Cardiac fibroblast (primary cell): ENCODE measurements around the gene RGS7.
A peak's percentile ranks its signal among the peaks of the same experiment; 100 is the strongest.
"Not testable (repeated sequence)": the region's sequence is repeated elsewhere in the genome, so short reads cannot be mapped to it uniquely, and the experiment has no call there.

Experiments used
- DNase-seq, 2 donors: peaks; one replicate each; pipeline versions ENCODE4 v3.0.0 to v3.0.0-alpha.2; 2010; ENCODE audit warnings: low read depth in 2 of 2
- H3K4me3 ChIP-seq, 2 donors: replicated peaks in 1 of 2; 1 replicate in 1 of 2; 2 replicates in 1 of 2; pipeline ENCODE4 v1.5.1; 2011; ENCODE audit warnings: low read depth in 2 of 2, low read length in 2 of 2, mild to moderate bottlenecking in 2 of 2, moderate library complexity in 1 of 2
- CTCF ChIP-seq: IDR thresholded peaks from one replicate; pipeline ENCODE4 v1.5.1; 2011; ENCODE audit warnings: low read depth, mild to moderate bottlenecking, low read length, inconsistent platforms

Gene RGS7

DNA sequence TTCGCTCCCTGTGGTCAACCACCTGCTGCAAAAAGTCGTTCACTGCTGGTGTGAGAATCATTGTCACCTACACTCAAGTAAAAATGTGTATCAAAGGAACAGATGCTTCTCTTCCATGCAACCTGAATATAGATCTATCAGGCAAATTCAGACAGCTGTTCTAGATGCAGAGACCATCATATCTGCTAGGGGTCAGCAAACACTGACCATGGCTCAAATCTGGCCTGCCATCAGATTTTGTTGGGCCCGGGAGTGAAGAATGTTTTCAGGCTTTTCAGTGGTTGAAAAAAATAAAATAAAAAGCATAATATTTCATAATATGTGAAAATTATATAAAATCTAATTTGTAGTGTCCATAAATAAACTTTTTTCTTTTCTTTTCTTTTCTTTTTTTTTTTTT, 199.6 kb downstream of the RGS7 start:
- no peak overlapping the region for H3K4me3 ChIP-seq
- no peak for TF ChIP-seq CTCF
- no peak for DNase-seq

DNA sequence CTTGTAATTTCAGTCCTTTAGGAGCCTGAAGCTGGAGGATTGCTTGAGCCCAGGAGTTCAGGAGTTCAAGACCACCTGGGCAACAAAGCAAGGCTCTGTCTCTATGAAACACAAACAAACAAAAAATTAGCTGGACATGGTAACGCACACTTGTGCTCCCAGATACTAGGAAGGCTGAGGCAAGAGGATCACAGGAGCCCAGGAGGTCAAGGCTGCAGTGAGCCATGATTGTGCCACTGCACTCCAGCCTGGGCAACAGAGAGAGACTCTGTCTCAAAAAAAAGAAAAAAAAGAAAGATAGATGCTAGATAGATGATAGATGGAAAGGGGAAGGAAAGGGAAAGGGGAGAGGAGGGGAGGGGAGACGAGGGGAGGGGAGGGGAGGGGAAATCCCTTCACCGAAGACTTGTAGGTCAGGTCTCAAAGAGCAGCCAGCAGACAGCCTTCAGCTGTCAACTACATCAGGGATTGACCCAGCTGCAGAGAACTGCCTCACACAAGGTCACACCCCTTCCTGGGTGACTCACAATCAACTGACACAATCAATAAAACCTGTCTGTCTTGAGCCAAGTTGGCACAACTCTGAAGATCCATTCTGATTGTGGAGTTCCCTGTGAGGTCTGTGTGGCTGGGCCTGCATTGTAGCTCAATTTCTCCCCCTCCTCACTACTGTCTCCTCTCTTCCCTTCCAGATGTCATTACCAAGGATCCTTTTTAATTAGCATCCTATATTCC, 200.6 kb downstream of the RGS7 start:
- TF ChIP-seq CTCF: no peak
- H3K4me3 ChIP-seq: no peak overlapping the region
- DNase-seq: peak in 1 of 2 donors; percentile 38

DNA sequence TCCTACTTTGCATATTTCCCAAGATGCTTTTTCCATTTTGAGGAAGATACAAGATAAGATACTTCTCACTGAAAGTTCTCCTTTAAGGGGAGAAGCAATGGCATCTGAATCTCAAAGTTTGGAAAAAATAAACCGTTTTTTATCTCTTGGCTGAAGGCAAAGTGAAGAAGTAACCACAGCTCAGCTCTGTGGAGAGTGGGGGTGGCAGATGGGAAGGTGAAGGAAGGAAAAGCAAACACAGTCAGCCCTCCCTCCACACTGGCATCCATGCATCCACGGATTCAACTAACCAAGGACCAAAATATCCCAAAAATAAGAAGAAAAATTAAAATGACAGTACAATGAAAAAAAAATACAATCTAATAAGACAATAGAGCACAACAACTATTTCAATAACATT, 211.1 kb downstream of the RGS7 start:
- no peak for TF ChIP-seq CTCF
- DNase-seq: no peak
- no peak overlapping the region for H3K4me3 ChIP-seq

- no peak overlapping the region for H3K4me3 ChIP-seq
- no peak for TF ChIP-seq CTCF
- no peak for DNase-seq
Measured at GRCh38 chr1:241143765-241144442, 213.1 kb downstream of the RGS7 start.

DNA sequence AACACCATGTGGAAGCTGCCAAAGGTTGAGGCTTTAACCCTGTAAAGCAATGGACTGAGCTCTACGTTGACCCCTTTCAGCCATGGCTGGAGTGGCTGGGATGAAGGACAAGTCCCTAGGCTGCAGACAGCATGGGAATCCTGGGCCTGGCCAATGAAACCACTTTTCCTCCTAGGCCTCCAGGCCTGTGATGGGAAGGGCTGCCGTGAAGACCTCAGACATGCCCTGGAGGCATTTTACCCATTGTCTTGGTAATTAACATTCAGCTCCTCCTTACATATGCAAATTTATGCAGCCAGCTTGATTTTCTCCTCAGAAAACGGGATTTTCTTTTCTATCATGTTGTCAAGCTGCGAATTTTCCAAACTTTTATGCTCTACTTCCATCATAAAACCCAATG, 214.5 kb downstream of the RGS7 start:
- no peak for TF ChIP-seq CTCF
- DNase-seq: no peak
- no peak overlapping the region for H3K4me3 ChIP-seq

- not testable (repeated sequence) for DNase-seq, H3K4me3 ChIP-seq
Measured at GRCh38 chr1:241141646-241142045, 215.4 kb downstream of the RGS7 start.

DNA sequence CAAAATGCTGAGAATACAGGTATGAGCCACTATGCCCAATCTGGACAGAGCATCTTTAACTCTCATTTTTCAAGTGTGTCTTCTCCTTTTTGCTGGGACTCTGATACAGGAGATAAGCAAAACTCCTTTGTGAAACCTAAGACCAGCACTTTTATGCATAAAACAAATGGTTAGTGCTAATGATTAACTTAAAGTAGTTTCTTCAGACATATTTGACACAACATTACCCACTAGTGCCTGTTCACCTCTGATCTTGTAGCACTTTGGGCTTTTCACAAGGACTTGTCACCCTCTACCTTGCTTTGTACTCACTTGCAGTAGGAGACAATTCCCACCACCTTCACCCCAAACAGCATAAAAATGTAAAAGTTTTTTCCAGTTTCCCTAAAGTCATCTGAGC, 216.3 kb downstream of the RGS7 start:
- no peak for DNase-seq
- no peak for TF ChIP-seq CTCF

More for the DNA sequence above, 216.3 kb downstream of the RGS7 start:
- no peak overlapping the region for H3K4me3 ChIP-seq
